ENCODE data around the gene CADPS2. TPM values are rescaled to one million over a fixed set of nuclear protein-coding genes. Genes with fewer than 3 reads are reported as not detected.

CADPS2 gene
- total and polyA plus RNA-seq, 4 donors: 5.6 to 41.1 (median 11.0) TPM

- no peaks in the 10 kb centered on the region for H3K9me3 ChIP-seq (ENCODE audit: control insufficient read depth in 4 of 4, low read length in 3 of 4)
- TF ChIP-seq EGR1 (IDR thresholded peaks at IDR 0.05; ENCODE audit: low read depth in 2 of 2) (no peak), RXRA (IDR thresholded peaks at IDR 0.05) (no peak), ZBTB33 (IDR thresholded peaks at IDR 0.05) (no peak), CTCF (IDR thresholded peaks at IDR 0.05; ENCODE audit: low read depth, low read length, missing input control) (no peak), HNF4A (conservative IDR thresholded peaks at IDR 0.05) (no peak), GABPA (IDR thresholded peaks at IDR 0.05 in 1 of 2, conservative IDR thresholded peaks at IDR 0.05 in 1 of 2) (no peak), TAF1 (conservative IDR thresholded peaks at IDR 0.05) (no peak), FOXA2 (IDR thresholded peaks at IDR 0.05) (no peak), HNF4G (IDR thresholded peaks at IDR 0.05) (no peak), JUND (IDR thresholded peaks at IDR 0.05) (no peak), REST (IDR thresholded peaks at IDR 0.05) (no peak), RAD21 (IDR thresholded peaks at IDR 0.05) (no peak), FOXA1 (IDR thresholded peaks at IDR 0.05) (no peak), YY1 (IDR thresholded peaks at IDR 0.05) (no peak), SP1 (IDR thresholded peaks at IDR 0.05) (no peak), NR2F2 (IDR thresholded peaks at IDR 0.05) (no peak), ATF3 (IDR thresholded peaks at IDR 0.05) (no peak), MAX (IDR thresholded peaks at IDR 0.05) (no peak)
- H3K9ac ChIP-seq (ENCODE audit: low read depth in 1 of 2, low read length in 2 of 2): no peak overlapping the region
- DNase-seq (ENCODE audit: low spot score): no peak
- H3K4me3 ChIP-seq (ENCODE audit: low read depth in 1 of 3, low read length in 3 of 3): no peak overlapping the region
- H3K27ac ChIP-seq (ENCODE audit: low read depth in 1 of 2, low read length in 2 of 2): no peak overlapping the region
- H3K36me3 ChIP-seq (ENCODE audit: control insufficient read depth in 4 of 4, insufficient read depth in 3 of 4, low read depth in 1 of 4, low read length in 3 of 4): peaks cover 0 to 1% (median 0%) of the 10 kb centered on the region in 4 donors
- H3K27me3 ChIP-seq (ENCODE audit: control insufficient read depth in 4 of 4, insufficient read depth in 4 of 4, low read length in 3 of 4): no peaks in the 10 kb centered on the region
- H3K4me1 ChIP-seq (ENCODE audit: control insufficient read depth in 4 of 4, insufficient read depth in 4 of 4, low read length in 3 of 4): no peaks in the 10 kb centered on the region
- WGBS: 93% methylated on average over 1 of the region's 1 CpG
Observed at GRCh38 chr7:122344303-122344620, 542.0 kb downstream of the CADPS2 start.

Measured in liver (tissue), 9 donors.